Measurements from ENCODE around the gene SYTL3. TPM values are rescaled to one million over a fixed set of nuclear protein-coding genes. Genes with fewer than 3 reads are reported as not detected.

The SYTL3 gene
- total and polyA plus RNA-seq, 10 donors = 5.9 to 48.3 (median 17.9) TPM

- DNase-seq = no peak
- intact Hi-C loops (cut with DNase I; ENCODE audit: low total_unique reads) = no loop called here
- Histone ChIP-seq H3K4me1 (peaks cover 31 to 68% (median 61%) of the 10 kb centered on the region in 6 donors), H3K9me3 (no peaks in the 10 kb centered on the region), H3K27ac (peak overlapping the region; percentile 95 to 100 (median 99)), H3K36me3 (peaks cover 0 to 35% (median 9%) of the 10 kb centered on the region in 6 donors), H3K4me3 (peak overlapping the region; percentile 79 to 96 (median 90)), H3K27me3 (replicated peaks in 1 of 7) (no peaks in the 10 kb centered on the region)
- TF ChIP-seq CTCF (IDR thresholded peaks at IDR 0.05 in 8 of 11, conservative IDR thresholded peaks at IDR 0.05 in 3 of 11) (no peak), POLR2A (IDR thresholded peaks at IDR 0.05) (no peak), POLR2AphosphoS5 (IDR thresholded peaks at IDR 0.05) (no peak)
- 1% methylated on average over 20 to 21 of the region's 21 CpGs for WGBS, 5 donors
Observed at GRCh38 chr6:158643836-158644230, 6.0 kb upstream of the SYTL3 start.

GRCh38 chr6:158644231-158645063, 5.4 kb upstream of the SYTL3 start, which contains the start of gene DYNLT1:
TSS of gene DYNLT1 (minus strand) at chr6:158644743. CDS start at chr6:158644708, 35 bp downstream.
- WGBS, 5 donors = 0% methylated on average over 42 to 81 of the region's 81 CpGs
- peak; percentile 97 for DNase-seq
- intact Hi-C loops (cut with DNase I; ENCODE audit: low total_unique reads) = no loop called here
- H3K36me3 ChIP-seq = peaks cover 0 to 29% (median 8%) of the 10 kb centered on the region in 6 donors
- H3K27me3 ChIP-seq (replicated peaks in 1 of 7) = no peaks in the 10 kb centered on the region
- TF ChIP-seq POLR2AphosphoS5 (IDR thresholded peaks at IDR 0.05) = peak; percentile 99 to 100 (median 99)
- TF ChIP-seq POLR2A (IDR thresholded peaks at IDR 0.05) = peak; percentile 86 to 96 (median 93)
- peak in 2 of 11 experiments; percentile 14 to 26 for TF ChIP-seq CTCF (IDR thresholded peaks at IDR 0.05 in 8 of 11, conservative IDR thresholded peaks at IDR 0.05 in 3 of 11)
- peak within 1 kb of the TSS; percentile 79 to 96 (median 90) for H3K4me3 ChIP-seq
- peak within 1 kb of the TSS; percentile 95 to 100 (median 99) for H3K27ac ChIP-seq
- H3K9me3 ChIP-seq = no peaks in the 10 kb centered on the region
- peaks cover 37 to 68% (median 61%) of the 10 kb centered on the region in 6 donors for H3K4me1 ChIP-seq

GRCh38 chr6:158645064-158646022, 4.5 kb upstream of the SYTL3 start:
- H3K36me3 ChIP-seq = peaks cover 0 to 20% (median 2%) of the 10 kb centered on the region in 6 donors
- H3K9me3 ChIP-seq = no peaks in the 10 kb centered on the region
- no peaks in the 10 kb centered on the region for H3K27me3 ChIP-seq (replicated peaks in 1 of 7)
- no peak for DNase-seq
- intact Hi-C loops (cut with DNase I; ENCODE audit: low total_unique reads) = no loop called here
- peak overlapping the region; percentile 95 to 100 (median 99) for H3K27ac ChIP-seq
- WGBS, 5 donors = 26 to 34% (median 31%) methylated on average over 21 of the region's 21 CpGs
- H3K4me3 ChIP-seq = peak overlapping the region; percentile 79 to 96 (median 90)
- peaks cover 39 to 68% (median 62%) of the 10 kb centered on the region in 6 donors for H3K4me1 ChIP-seq
- TF ChIP-seq POLR2A (IDR thresholded peaks at IDR 0.05) (peak in 1 of 3 donors; percentile 8), CTCF (IDR thresholded peaks at IDR 0.05 in 8 of 11, conservative IDR thresholded peaks at IDR 0.05 in 3 of 11) (no peak), POLR2AphosphoS5 (IDR thresholded peaks at IDR 0.05) (no peak)

All from spleen (tissue), 11 donors.